Endodermal cell (in vitro differentiated cells): ENCODE measurements around the gene DNAJC3. TPM values are rescaled to one million over a fixed set of nuclear protein-coding genes. Genes with fewer than 3 reads are reported as not detected.

Source experiments
- DNase-seq: peaks from one replicate; pipeline ENCODE4 v3.0.0-alpha.2; 2017
- H3K27ac ChIP-seq: 2 replicates; pipeline ENCODE4 v1.5.1; 2013; ENCODE audit warnings: mild to moderate bottlenecking, low read depth, low read length, moderate library complexity
- H3K27me3 ChIP-seq: 2 replicates; pipeline ENCODE4 v1.6.1; 2013; ENCODE audit warnings: mild to moderate bottlenecking, low read length, moderate library complexity; ENCODE audit not compliant: insufficient read depth, control insufficient read depth, poor library complexity, severe bottlenecking
- H3K36me3 ChIP-seq: 2 replicates; pipeline ENCODE4 v1.7.0; 2013; ENCODE audit warnings: mild to moderate bottlenecking, low read length, moderate library complexity; ENCODE audit not compliant: control insufficient read depth, insufficient read depth
- H3K4me1 ChIP-seq: one replicate; pipeline ENCODE4 v1.7.0; 2013; ENCODE audit warnings: low read length; ENCODE audit not compliant: control insufficient read depth, insufficient read depth
- H3K4me3 ChIP-seq: 2 replicates; pipeline ENCODE4 v1.5.1; 2013; ENCODE audit warnings: mild to moderate bottlenecking, low read length, moderate library complexity
- H3K9ac ChIP-seq: 2 replicates; pipeline ENCODE4 v1.6.1; 2013; ENCODE audit warnings: mild to moderate bottlenecking, low read length, moderate library complexity; ENCODE audit not compliant: poor library complexity, severe bottlenecking; ENCODE audit errors: extremely low read depth
- H3K9me3 ChIP-seq: 2 replicates; pipeline ENCODE4 v1.6.1; 2013; ENCODE audit warnings: mild to moderate bottlenecking, low read length, moderate library complexity; ENCODE audit not compliant: control insufficient read depth
- H3K27ac Mint-ChIP-seq: 2 replicates; pipeline ENCODE4 v1.8.0; 2020; ENCODE audit warnings: mixed read lengths
- H3K27me3 Mint-ChIP-seq: 2 replicates; pipeline ENCODE4 v1.8.0; 2021; ENCODE audit warnings: mild to moderate bottlenecking, mixed read lengths; ENCODE audit not compliant: insufficient read depth
- H3K36me3 Mint-ChIP-seq: 2 replicates; pipeline ENCODE4 v1.8.0; 2020; ENCODE audit warnings: low read depth, mixed read lengths
- H3K4me1 Mint-ChIP-seq: 2 replicates; pipeline ENCODE4 v1.8.0; 2020; ENCODE audit warnings: mixed read lengths
- H3K4me3 Mint-ChIP-seq: 2 replicates; pipeline ENCODE4 v1.8.0; 2020; ENCODE audit warnings: mild to moderate bottlenecking, moderate library complexity, mixed read lengths
- H3K9me3 Mint-ChIP-seq: 2 replicates; pipeline ENCODE4 v1.8.0; 2020; ENCODE audit warnings: mild to moderate bottlenecking, mixed read lengths
- CTCF ChIP-seq: fragments of 200-600 bp; sonication (generic); conservative IDR thresholded peaks from 2 replicates; pipeline ENCODE4 v1.5.0; 2021; ENCODE audit warnings: antibody characterized with exemption, mild to moderate bottlenecking
- WGBS, 2 experiments: methylation state at CpG; one replicate each; pipeline versions ENCODE4 v1.1.5 to v1.1.7; 2013; ENCODE audit warnings: missing lambda C conversion rate in 2 of 2, mixed read lengths in 1 of 2; ENCODE audit not compliant: insufficient coverage in 1 of 2, insufficient read length in 1 of 2; 5-methylcytosine and 5-hydroxymethylcytosine counted together
- total RNA-seq, 2 donors: library from RNA; stranded (reverse); fragmentation: NEBNext Ultra II Directional in 1 of 2; extraction: Animal tissue kit (Norgen Biotek cat#: 25700) in 1 of 2; gene quantifications; 2 replicates in 1 of 2; 3 replicates in 1 of 2; pipeline ENCODE4 v1.2.1, GENCODE V29; 2021

DNAJC3 gene
- total RNA-seq, 2 donors from 2014 or later = 20.6 to 31.5 TPM

DNA sequence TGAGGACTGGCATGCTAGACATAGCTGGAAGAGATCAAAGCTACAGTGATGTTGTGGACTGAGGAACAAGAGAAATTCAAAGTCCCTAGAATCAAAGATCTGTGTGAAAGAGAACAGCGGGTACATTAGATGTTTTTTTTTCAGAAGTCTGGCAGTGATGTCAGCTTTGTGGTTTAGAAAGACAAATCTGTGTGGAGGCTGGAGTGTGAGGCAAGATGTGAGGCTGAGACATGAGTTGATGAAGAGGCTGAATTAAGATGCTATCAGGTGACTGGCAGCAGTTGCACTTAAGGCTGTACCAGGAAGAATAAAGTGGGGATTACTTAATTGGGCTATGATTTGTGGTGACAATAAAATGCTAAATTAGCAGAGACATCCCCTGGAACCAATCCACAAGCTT is 46.5 kb downstream of the DNAJC3 start:
- Histone ChIP-seq H3K27ac (no peak overlapping the region), H3K4me3 (no peak overlapping the region), H3K27me3 (no peaks in the 10 kb centered on the region), H3K9ac (no peak overlapping the region), H3K9me3 (no peaks in the 10 kb centered on the region), H3K36me3 (peaks cover 27% of the 10 kb centered on the region), H3K4me1 (no peaks in the 10 kb centered on the region)
- no peak for DNase-seq
- no peaks in the 10 kb centered on the region for H3K9me3 Mint-ChIP-seq
- H3K27ac Mint-ChIP-seq = no peak overlapping the region
- whole genome bisulfite sequencing, 2 experiments = 91 to 100% methylated on average over 1 of the region's 1 CpG
- H3K4me1 Mint-ChIP-seq = no peaks in the 10 kb centered on the region
- no peak for TF ChIP-seq CTCF
- no peaks in the 10 kb centered on the region for H3K27me3 Mint-ChIP-seq
- H3K4me3 Mint-ChIP-seq = no peak overlapping the region
- H3K36me3 Mint-ChIP-seq = peaks cover 37% of the 10 kb centered on the region

DNA sequence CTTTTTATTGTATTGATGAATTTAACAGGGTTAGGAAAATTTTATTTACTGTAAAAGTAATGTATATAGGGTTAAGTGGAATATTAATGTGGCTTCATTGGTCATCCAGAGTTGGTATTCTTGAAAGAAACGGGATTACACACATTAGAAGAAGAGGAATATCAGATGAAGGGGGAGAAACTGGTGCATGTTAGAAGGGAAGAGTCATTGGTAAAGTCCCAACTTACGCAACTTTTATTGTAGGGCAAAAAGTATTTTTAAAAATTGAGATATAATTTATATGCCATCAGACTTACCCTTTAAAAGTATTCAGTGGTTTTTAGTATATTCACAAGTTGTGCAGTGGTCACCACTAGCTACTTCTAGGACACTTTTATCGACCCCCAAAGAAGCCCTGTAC is 47.3 kb downstream of the DNAJC3 start:
- Histone ChIP-seq H3K9ac (no peak overlapping the region), H3K27ac (no peak overlapping the region), H3K36me3 (peaks cover 30% of the 10 kb centered on the region), H3K4me1 (no peaks in the 10 kb centered on the region), H3K9me3 (peaks cover 4% of the 10 kb centered on the region), H3K27me3 (no peaks in the 10 kb centered on the region), H3K4me3 (no peak overlapping the region)
- peaks cover 4% of the 10 kb centered on the region for H3K9me3 Mint-ChIP-seq
- no peak overlapping the region for H3K4me3 Mint-ChIP-seq
- H3K36me3 Mint-ChIP-seq = peaks cover 39% of the 10 kb centered on the region
- no peak overlapping the region for H3K27ac Mint-ChIP-seq
- no peaks in the 10 kb centered on the region for H3K4me1 Mint-ChIP-seq
- 88 to 100% methylated on average over 1 to 2 of the region's 3 CpGs for WGBS, 2 experiments
- TF ChIP-seq CTCF = no peak
- DNase-seq = no peak
- H3K27me3 Mint-ChIP-seq = no peaks in the 10 kb centered on the region

DNA sequence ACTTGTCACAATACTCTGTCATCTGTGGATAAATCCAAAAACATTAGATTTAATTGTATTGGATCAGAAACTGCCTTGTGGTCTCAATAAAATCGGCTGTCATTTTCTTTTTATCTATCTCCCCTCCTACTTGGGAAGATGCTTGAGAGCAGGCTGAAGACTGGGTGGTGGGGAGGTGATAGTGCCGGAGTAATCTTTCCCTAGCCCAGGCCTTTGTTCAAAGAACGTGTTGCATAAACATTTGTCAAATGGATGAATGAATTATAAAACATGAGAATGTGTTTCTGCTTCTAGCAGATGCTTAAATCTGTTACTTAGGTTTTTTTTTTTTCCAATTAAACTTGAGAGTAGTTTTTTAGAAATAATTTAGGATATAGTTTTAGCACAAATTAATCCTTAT is 49.9 kb downstream of the DNAJC3 start:
- no peak overlapping the region for H3K9ac ChIP-seq
- DNase-seq = no peak
- no peak overlapping the region for H3K27ac Mint-ChIP-seq
- no peak overlapping the region for H3K4me3 Mint-ChIP-seq
- no peak overlapping the region for H3K27ac ChIP-seq
- no peaks in the 10 kb centered on the region for H3K27me3 Mint-ChIP-seq
- no peaks in the 10 kb centered on the region for H3K4me1 Mint-ChIP-seq
- H3K9me3 ChIP-seq = peaks cover 25% of the 10 kb centered on the region
- 94 to 95% methylated on average over 2 of the region's 3 CpGs for WGBS, 2 experiments
- no peak overlapping the region for H3K4me3 ChIP-seq
- H3K9me3 Mint-ChIP-seq = peaks cover 29% of the 10 kb centered on the region
- no peak for TF ChIP-seq CTCF
- peaks cover 63% of the 10 kb centered on the region for H3K36me3 Mint-ChIP-seq
- H3K27me3 ChIP-seq = no peaks in the 10 kb centered on the region
- H3K36me3 ChIP-seq = peaks cover 35% of the 10 kb centered on the region
- no peaks in the 10 kb centered on the region for H3K4me1 ChIP-seq
